ENCODE measurements around the gene FOCAD.
"Not testable (repeated sequence)": the region's sequence is repeated elsewhere in the genome, so short reads cannot be mapped to it uniquely, and the experiment has no call there.

FOCAD gene

DNA sequence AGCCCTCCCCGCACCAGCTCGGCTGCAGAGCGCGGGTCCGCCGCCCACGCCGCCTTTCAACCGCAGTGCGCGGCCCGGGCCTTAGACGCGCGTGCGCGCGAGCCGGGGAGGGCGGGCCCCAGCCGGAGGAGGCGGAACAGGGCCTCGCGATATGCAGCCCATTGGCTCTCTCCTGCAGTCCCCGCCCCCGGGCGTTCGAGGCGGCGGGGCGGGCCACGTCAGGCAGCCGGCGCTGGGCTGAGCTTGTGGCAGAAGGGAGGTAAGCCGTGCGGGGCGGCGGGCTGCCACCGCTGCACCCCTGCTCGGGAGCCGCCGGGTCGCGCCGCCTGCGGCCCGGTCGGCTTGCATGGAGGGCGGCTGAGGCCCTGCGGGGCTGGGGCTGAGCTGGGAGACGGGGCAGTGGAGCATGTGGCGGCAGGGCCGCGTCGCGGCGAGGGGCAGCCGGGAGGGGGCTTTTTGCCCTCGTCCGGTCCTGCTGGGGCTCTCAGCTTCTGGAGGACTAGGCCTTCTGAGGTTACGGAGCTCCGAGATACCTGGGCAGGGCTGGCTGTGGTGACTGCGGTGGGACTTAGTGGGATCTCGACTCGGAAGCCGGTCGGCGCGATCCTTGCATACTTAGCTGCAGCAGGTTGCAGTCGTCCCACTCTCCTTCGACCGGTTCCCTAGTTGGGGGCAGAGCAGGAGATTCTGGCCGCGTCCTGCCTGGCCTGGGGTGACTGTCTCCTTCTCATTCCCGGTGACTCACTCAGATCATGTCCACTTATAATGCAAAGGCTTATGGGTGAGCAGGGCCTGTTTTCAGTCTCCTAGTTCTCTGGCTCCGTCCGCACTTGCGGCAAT is at the start of gene FOCAD:
Gene FOCAD (plus strand): TSS at position 225 of the 840 bp plus-strand sequence. CDS start 31,095 bp downstream, outside the sequence.
- DNase-seq = peak; percentile 91

GRCh38 chr9:20634895-20635294 is 49.2 kb upstream of the FOCAD start:
- DNase-seq = no peak

DNA sequence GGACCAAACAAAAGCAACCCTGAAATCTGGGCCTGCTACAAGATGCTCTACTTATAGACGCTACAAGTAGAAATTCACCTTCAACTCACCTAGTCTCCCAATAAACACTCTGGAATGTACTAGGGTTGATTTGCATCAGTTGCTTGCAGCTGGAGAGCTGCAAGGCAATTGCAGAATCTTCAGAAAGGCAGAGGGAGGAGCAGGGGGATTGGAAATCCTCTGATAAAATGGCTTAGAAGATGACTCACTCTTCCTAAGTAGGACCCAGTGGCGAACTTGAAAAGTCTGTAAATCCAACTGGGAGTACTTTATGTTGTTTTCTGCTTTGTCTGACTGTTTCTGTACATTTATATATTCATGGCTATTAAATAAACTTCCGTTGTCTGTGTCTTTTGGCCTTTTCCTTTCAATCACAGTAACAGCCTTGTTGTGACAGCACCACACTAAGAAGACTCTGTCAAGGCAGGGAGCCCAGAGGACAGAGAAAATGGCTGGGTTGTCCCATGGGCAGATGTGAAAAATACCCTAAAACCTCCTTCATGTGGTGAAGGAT is 47.1 kb upstream of the FOCAD start:
- DNase-seq = no peak

- no peak for DNase-seq
These were observed 43.5 kb upstream of the FOCAD start for GRCh38 chr9:20640331-20641187.

GRCh38 chr9:20642045-20642444 is 42.0 kb upstream of the FOCAD start:
- DNase-seq = no peak

DNA sequence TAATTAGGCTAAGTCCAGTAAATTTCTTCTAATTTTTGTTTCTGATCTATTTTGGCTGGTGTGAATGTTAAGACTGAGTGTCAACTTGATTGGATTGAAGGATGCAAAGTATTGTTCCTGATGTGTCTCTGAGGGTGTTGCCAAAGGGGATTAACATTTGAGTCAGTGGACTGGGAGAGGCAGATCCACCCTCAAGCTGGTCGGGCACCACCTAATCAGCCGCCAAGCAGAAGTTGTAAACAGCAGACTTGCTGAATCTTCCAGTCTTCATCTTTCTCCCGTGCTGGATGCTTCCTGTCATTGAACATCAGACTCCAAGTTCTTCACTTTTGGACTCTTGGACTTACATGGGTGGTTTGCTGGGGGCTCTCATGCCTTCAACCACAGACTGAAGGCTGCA is 40.4 kb upstream of the FOCAD start:
- no peak for DNase-seq

DNA sequence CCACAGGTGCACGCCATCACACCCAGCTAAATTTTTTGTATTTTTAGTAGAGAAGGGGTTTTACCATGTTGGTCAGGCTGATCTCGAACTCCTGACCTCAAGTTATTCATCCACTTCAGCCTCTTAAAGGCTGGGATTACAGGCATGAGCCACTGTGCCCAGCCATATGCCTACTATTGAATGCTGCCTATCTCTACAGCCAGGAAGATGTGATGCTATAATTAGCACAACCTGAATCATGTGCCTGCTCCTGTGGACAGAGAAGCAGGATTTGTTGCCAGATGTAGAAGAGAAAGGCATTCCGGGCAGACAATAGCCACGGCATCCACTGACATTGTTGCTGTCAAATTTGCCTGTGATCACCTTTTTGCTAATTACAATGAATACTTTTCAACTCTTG is 37.4 kb upstream of the FOCAD start:
- no peak for DNase-seq

- DNase-seq = no peak
These were observed 34.7 kb upstream of the FOCAD start for GRCh38 chr9:20649381-20649780.

GRCh38 chr9:20650313-20650712 is 33.7 kb upstream of the FOCAD start:
- DNase-seq = no peak

DNA sequence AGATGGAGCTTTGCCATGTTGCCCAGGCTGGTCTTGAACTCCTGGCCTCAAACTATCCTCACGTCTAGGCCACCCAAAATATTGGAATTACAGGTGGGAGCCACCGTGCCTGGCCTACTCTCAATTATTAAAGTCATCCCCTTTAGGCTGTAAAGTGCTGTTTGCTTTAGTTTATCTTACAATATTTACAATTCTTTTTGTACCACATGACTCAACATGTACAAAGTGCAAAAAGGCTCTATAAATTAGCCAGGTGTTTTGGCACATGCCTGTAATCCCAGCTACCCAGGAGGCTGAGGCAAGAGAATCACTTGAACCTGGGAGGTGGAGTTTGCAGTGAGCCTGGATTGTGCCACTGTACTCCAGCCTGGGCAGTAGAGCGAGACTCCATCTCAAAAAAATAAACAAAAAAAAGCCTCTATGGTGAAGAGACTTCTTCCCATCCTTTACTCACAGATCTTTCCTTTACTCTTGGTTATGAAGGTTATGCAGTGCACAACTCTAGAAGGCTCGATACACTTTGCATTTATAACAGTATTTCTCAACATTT is 33.2 kb upstream of the FOCAD start:
- DNase-seq = no peak

DNA sequence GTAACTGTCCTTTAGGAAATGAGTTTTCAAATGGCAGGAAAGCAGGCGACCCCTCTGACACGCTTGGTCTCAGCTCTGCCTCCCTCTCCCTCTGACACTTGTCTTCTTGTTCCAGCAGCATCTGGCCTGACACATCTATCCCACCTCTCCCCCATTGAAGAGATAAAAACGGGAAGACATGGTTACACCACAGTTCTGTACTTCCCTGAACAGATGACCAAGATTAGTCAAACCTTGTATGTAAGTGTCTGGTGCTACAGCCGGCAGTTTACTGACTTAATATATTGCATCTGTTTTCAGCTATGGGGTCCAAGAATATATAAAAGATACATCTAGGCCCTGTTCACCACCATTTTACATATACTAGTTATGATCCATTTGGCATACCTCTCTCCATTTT is 32.1 kb upstream of the FOCAD start:
- peak; percentile 66 for DNase-seq

DNA sequence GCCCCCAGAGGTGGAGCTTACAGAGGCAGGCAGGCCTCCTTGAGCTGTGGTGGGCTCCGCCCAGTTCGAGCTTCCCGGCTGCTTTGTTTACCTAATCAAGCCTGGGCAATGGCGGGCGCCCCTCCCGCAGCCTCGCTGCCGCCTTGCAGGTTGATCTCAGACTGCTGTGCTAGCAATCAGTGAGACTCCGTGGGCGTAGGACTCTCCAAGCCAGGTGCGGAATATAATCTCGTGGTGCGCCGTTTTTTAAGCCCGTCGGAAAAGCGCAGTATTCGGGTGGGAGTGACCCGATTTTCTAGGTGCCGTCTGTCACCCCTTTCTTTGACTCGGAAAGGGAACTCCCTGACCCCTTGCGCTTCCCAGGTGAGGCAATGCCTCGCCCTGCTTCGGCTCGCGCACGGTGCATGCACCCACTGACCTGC is 25.8 kb upstream of the FOCAD start:
- not testable (repeated sequence) for DNase-seq

- DNase-seq = no peak
These were observed 25.2 kb upstream of the FOCAD start for GRCh38 chr9:20658677-20659473.

DNA sequence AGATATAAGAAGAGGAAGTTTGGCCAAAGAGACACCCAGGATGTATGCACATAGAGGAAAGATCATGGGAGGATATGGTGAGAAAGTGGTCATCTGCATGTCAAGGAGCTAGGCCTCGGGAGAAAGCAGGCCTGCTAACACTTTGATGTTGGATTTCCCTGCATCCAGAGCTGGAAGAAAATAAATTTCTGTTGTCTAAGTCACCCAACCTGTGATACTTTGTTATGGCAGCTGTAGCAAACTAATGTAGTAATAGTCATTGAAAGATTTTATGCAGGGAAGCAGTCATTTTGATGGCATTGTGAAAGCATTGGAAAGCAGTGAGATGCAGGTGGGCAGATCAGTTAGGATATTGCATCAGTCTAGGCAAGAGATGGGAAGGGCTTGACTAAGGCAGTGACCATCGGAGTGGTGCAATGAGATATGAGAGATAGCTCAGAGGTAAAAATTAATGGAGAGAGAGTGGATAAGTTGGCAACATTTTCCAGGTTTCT is 24.5 kb upstream of the FOCAD start:
- DNase-seq = peak; percentile 21

GRCh38 chr9:20662156-20662555 is 21.9 kb upstream of the FOCAD start:
- DNase-seq = no peak

DNA sequence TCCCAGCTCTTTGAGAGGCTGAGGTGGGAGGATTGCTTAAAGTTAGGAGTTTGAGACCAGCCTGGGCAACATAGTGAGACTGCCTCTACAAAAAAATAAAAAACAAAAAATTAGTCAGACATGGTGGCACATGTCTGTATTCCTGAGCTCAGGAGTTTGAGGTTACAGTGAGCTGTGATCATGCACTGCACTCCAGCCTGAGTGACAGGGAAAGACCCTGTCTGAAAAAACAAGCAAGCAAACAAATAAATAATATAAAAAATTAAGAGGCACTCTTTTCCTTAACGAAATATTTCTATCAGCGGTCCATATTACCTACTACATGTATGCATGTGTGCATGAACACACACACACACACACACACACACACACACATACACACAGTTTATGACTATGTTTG is 20.9 kb upstream of the FOCAD start:
- no peak for DNase-seq

DNA sequence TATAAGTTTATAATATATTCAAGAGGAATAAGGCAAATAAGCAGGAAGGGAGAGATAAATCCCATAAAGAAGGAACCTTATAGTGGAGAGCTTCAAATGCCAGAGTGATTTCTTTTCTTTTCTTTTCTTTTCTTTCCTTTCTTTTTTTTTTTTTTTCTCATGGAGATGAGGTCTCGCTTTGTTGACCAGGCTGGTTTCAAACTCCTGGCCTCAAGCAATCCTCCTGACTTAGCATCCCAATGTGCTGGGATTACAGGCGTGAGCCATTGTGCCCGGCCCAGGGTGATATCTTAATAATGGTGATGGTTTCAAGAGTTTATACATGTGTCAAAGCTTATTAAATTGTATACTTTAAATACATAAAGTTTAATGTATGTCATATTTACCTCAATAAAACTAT is 19.6 kb upstream of the FOCAD start:
- no peak for DNase-seq

- DNase-seq = no peak
These were observed 13.7 kb upstream of the FOCAD start for GRCh38 chr9:20670395-20670794.

DNA sequence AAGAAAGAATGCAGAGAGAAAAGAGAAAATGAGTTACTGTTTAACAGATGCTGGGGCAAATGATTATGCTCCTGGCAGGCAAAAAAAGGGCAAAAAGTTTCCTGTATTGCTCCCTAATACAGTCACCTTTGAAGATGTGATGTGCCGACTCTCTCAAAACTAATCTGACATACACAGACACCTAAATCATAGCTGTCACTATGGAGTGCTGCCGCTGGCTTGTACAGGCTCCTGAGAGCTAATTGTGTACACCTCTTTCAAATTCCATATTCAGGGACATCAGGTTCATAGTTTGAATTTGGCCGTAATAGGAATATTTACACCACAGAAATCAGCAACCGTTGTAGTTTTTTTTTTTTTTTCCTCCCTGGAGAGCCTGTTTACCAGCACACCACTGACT is 12.4 kb upstream of the FOCAD start:
- DNase-seq = no peak

DNA sequence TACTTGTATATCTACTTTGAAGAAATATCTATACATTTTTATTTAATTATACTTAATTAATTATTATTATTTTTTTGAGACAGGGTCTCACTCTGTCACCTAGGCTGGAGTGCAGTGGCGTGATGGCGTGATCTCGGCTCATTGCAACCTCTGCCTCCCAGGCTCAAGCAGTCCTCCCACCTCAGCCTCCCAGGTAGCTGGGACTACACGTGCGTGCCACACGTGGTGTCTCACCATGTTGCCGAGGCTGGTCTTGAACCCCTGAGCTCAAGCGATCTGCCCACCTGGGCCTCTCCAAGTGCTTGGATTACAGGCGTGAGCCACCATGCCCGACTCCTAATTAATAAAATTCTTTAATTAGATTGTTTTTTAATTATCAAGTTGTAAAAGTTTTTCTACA is 10.5 kb upstream of the FOCAD start:
- not testable (repeated sequence) for DNase-seq

GRCh38 chr9:20681467-20681866 is 2.6 kb upstream of the FOCAD start:
- DNase-seq = no peak

- peak; percentile 66 for DNase-seq
These were observed 566 bp upstream of the FOCAD start for GRCh38 chr9:20683351-20684034.
